Caco-2 (cell line): Measurements from ENCODE around the gene ESPN. TPM values are rescaled to one million over a fixed set of nuclear protein-coding genes. Genes with fewer than 3 reads are reported as not detected.

Experiments
- BruUV-seq: library from RNA; stranded (reverse); fragments of 400-500 nt; replicated peaks from 2 replicates; lab custom pipeline; 2021; lab: Mats Ljungman, UMichigan
- CTCF ChIA-PET: fragments of 300-600 bp; sonication (Branson Sonifier 250); formaldehyde crosslinking; loops from one replicate; lab custom pipeline; 2022; ENCODE audit warnings: antibody characterized with exemption; lab: Charles Lee
- POLR2A ChIA-PET: fragments of 300-600 bp; sonication (Branson Sonifier 250); formaldehyde crosslinking; loops from one replicate; lab custom pipeline; 2022; ENCODE audit warnings: antibody characterized with exemption; lab: Charles Lee
- DNase-seq, 2 experiments: peaks; one replicate each; pipeline versions ENCODE4 v3.0.0 to v3.0.0-alpha.2; 2020 to 2022
- H3K27me3 ChIP-seq: replicated peaks from 2 replicates; pipeline ENCODE4 v1.6.0; 2011; ENCODE audit warnings: low read length; ENCODE audit not compliant: control insufficient read depth, insufficient read depth
- H3K36me3 ChIP-seq: 2 replicates; pipeline ENCODE4 v1.5.1; 2011; ENCODE audit warnings: low read length; ENCODE audit not compliant: control insufficient read depth, insufficient read depth
- H3K4me1 ChIP-seq: fragments of 250-450 bp; sonication (Bioruptor Pico); 2 replicates; pipeline ENCODE4 v1.5.1; 2020; ENCODE audit warnings: mild to moderate bottlenecking
- H3K4me3 ChIP-seq: 2 replicates; pipeline ENCODE4 v1.5.1; 2011; ENCODE audit warnings: low read depth, mild to moderate bottlenecking, control low read depth, low read length
- H3K9me3 ChIP-seq: fragments of 250-450 bp; sonication (Bioruptor Pico); 2 replicates; pipeline ENCODE4 v1.5.1; 2020; ENCODE audit warnings: mild to moderate bottlenecking, moderate library complexity
- H3K27ac Mint-ChIP-seq: one replicate; pipeline ENCODE4 v1.8.0; 2022; ENCODE audit warnings: mixed read lengths; ENCODE audit not compliant: unreplicated experiment
- H3K27me3 Mint-ChIP-seq: one replicate; pipeline ENCODE4 v1.8.0; 2022; ENCODE audit warnings: mixed read lengths; ENCODE audit not compliant: insufficient read depth, unreplicated experiment
- H3K36me3 Mint-ChIP-seq: one replicate; pipeline ENCODE4 v1.8.0; 2022; ENCODE audit warnings: mild to moderate bottlenecking, mixed read lengths; ENCODE audit not compliant: insufficient read depth, unreplicated experiment
- H3K4me1 Mint-ChIP-seq: one replicate; pipeline ENCODE4 v1.8.0; 2022; ENCODE audit warnings: low read depth, mixed read lengths; ENCODE audit not compliant: unreplicated experiment
- H3K4me3 Mint-ChIP-seq: one replicate; pipeline ENCODE4 v1.8.0; 2022; ENCODE audit warnings: mild to moderate bottlenecking, moderate library complexity, mixed read lengths; ENCODE audit not compliant: unreplicated experiment
- H3K9me3 Mint-ChIP-seq: one replicate; pipeline ENCODE4 v1.8.0; 2022; ENCODE audit warnings: mixed read lengths; ENCODE audit not compliant: unreplicated experiment
- intact Hi-C: fragments of 100-400 bp; cut with micrococcal nuclease; formaldehyde crosslinking; loops from one replicate; pipeline ENCODE4 v1.10.0; 2022; ENCODE audit not compliant: unreplicated experiment
- microRNA-seq: library from miRNA; unstranded; fragments of <30 nt; microRNA quantifications from one replicate; pipeline ENCODE4 v1.2.0, GENCODE V29; 2022
- total RNA-seq: library from RNA; stranded (reverse); gene quantifications from 2 replicates; pipeline ENCODE4 v1.2.3, GENCODE V29; 2022
- TF ChIP-seq, protein P1 (sequence below), 2 experiments: fragments of 200-600 bp in 1 of 2; IDR thresholded peaks; 1 replicate in 1 of 2; 2 replicates in 1 of 2; pipeline versions ENCODE4 v1.5.1 to v1.8.0; 2011 to 2022; ENCODE audit warnings: antibody characterized with exemption in 1 of 2, control low read depth in 1 of 2, inconsistent platforms in 1 of 2, low read depth in 1 of 2, low read length in 1 of 2, mild to moderate bottlenecking in 1 of 2, moderate library complexity in 1 of 2; ENCODE audit not compliant: insufficient read depth in 1 of 2, severe bottlenecking in 1 of 2, unreplicated experiment in 1 of 2

ESPN gene
- total RNA-seq, 1 experiment from 2014 or later = 16.3 TPM

DNA sequence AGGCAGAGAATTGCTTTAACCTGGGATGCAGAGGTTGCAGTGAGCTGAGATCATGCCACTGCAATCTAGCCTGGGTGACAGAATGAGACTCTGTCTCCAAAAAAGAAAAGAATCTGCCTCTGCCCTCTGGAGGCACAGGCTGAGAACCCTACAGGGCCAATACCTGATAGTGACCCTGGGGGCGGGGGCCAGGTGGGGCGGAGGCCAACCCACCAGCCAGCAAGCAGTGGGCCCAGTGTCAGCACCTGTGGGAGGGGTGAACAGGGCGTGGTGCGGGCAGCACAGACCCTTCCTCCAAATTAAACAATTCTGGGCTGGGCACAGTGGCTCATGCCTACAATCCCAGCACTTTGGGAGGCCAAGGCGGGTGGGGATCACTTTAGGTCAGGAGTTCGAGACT, 85.9 kb downstream of the ESPN start:
- TF ChIP-seq, protein P1, sequence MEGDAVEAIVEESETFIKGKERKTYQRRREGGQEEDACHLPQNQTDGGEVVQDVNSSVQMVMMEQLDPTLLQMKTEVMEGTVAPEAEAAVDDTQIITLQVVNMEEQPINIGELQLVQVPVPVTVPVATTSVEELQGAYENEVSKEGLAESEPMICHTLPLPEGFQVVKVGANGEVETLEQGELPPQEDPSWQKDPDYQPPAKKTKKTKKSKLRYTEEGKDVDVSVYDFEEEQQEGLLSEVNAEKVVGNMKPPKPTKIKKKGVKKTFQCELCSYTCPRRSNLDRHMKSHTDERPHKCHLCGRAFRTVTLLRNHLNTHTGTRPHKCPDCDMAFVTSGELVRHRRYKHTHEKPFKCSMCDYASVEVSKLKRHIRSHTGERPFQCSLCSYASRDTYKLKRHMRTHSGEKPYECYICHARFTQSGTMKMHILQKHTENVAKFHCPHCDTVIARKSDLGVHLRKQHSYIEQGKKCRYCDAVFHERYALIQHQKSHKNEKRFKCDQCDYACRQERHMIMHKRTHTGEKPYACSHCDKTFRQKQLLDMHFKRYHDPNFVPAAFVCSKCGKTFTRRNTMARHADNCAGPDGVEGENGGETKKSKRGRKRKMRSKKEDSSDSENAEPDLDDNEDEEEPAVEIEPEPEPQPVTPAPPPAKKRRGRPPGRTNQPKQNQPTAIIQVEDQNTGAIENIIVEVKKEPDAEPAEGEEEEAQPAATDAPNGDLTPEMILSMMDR (IDR thresholded peaks at IDR 0.05; ENCODE audit: insufficient read depth in 1 of 2, low read depth in 1 of 2, low read length in 1 of 2, severe bottlenecking in 1 of 2, unreplicated experiment in 1 of 2) = no peak
- intact Hi-C loops = no loop called here

More for the DNA sequence above, 85.9 kb downstream of the ESPN start:
- Mint-ChIP-seq H3K27ac (no peak overlapping the region), H3K4me1 (no peaks in the 10 kb centered on the region), H3K27me3 (no peaks in the 10 kb centered on the region), H3K4me3 (no peak overlapping the region), H3K9me3 (no peaks in the 10 kb centered on the region), H3K36me3 (no peaks in the 10 kb centered on the region)
- Histone ChIP-seq H3K9me3 (no peaks in the 10 kb centered on the region), H3K36me3 (no peaks in the 10 kb centered on the region), H3K27me3 (no peaks in the 10 kb centered on the region), H3K4me1 (no peaks in the 10 kb centered on the region; the same call in 1 of the 2 replicates), H3K4me3 (no peak overlapping the region)
- ChIA-PET CTCF (no interaction called here), POLR2A (no interaction called here)
- no TSS peak for BruUV-seq
- no peak for DNase-seq

Small RNA genes within 50 kb of the gene (microRNA-seq; reads per million reads assigned to microRNA genes)
- not detected for gene MIR4252

Other genes starting within 250 kb of the ESPN start
- gene CHD5, start 244.5 kb upstream of the ESPN start, total RNA-seq = 0.39 and 0.44 TPM in 2 replicates
- 406 and 418 TPM in 2 replicates for gene RPL22, start 225.2 kb upstream of the ESPN start, total RNA-seq
- 26.1 and 27.4 TPM in 2 replicates for gene RNF207, start 218.7 kb upstream of the ESPN start, total RNA-seq
- gene ICMT, start 188.8 kb upstream of the ESPN start, total RNA-seq = 73.6 and 77.6 TPM in 2 replicates
- not detected in 2 replicates for gene HES3, start 180.6 kb upstream of the ESPN start, total RNA-seq
- 2.7 and 3.2 TPM in 2 replicates for gene GPR153, start 163.7 kb upstream of the ESPN start, total RNA-seq
- gene ACOT7, start 31.0 kb upstream of the ESPN start, total RNA-seq = 179 and 221 TPM in 2 replicates
- gene HES2, start 4.9 kb upstream of the ESPN start, total RNA-seq = 0.37 and 0.91 TPM in 2 replicates
- gene TNFRSF25, start 41.4 kb downstream of the ESPN start, total RNA-seq = 15.0 and 16.3 TPM in 2 replicates
- gene PLEKHG5, start 66.9 kb downstream of the ESPN start, total RNA-seq = 11.6 and 12.2 TPM in 2 replicates
- gene NOL9, start 129.7 kb downstream of the ESPN start, total RNA-seq = 33.6 and 37.3 TPM in 2 replicates
- gene TAS1R1, start 130.5 kb downstream of the ESPN start, total RNA-seq = not detected in 2 replicates
- gene ZBTB48, start 155.2 kb downstream of the ESPN start, total RNA-seq = 22.5 and 24.8 TPM in 2 replicates
- gene KLHL21, start 178.1 kb downstream of the ESPN start, total RNA-seq = 21.6 and 22.4 TPM in 2 replicates
- gene PHF13, start 189.0 kb downstream of the ESPN start, total RNA-seq = 20.0 and 21.8 TPM in 2 replicates
- gene THAP3, start 200.1 kb downstream of the ESPN start, total RNA-seq = 13.5 and 15.1 TPM in 2 replicates